HCT116 (cell line): Measurements from ENCODE around the gene EML1. TPM values are rescaled to one million over a fixed set of nuclear protein-coding genes. Genes with fewer than 3 reads are reported as not detected.

Source experiments
- ATAC-seq: fragments of 200-7000 bp; cut with Tn5 transposase; 2 replicates; pipeline ENCODE4 v1.9.1; 2020; ENCODE audit warnings: mild to moderate bottlenecking, moderate library complexity
- BruUV-seq: library from RNA; stranded (reverse); fragments of 400-500 nt; replicated peaks from 2 replicates; lab custom pipeline; 2021; lab: Mats Ljungman, UMichigan
- CTCF ChIA-PET: fragments of 300-600 bp; sonication (Branson Sonifier 250); formaldehyde crosslinking; loops from one replicate; lab custom pipeline; 2021; ENCODE audit warnings: antibody characterized with exemption; lab: Charles Lee
- POLR2A ChIA-PET: fragments of 300-600, 350-600 bp; sonication (Branson Sonifier 250); formaldehyde crosslinking; loops from one replicate; lab custom pipeline; 2021; ENCODE audit warnings: antibody characterized with exemption; lab: Charles Lee
- RAD21 ChIA-PET, 2 experiments: fragments of 300-600 bp; sonication (Branson Sonifier 250); formaldehyde crosslinking; loops; one replicate each; lab custom pipeline; 2023; ENCODE audit warnings: low total read pairs in 2 of 2; ENCODE audit not compliant: uncharacterized antibody in 2 of 2, unreplicated experiment in 2 of 2, low non-redundant PET in 1 of 2; lab: Charles Lee
- DNase-seq: peaks from one replicate; pipeline ENCODE4 v3.0.0-alpha.2; 2010; ENCODE audit warnings: low read depth, low spot score
- H2AFZ ChIP-seq: fragments of 200-600 bp; shearing (Covaris generic), sonication (generic); 2 replicates; pipeline ENCODE4 v1.6.1; 2017; ENCODE audit warnings: low read depth, mixed run types, mixed read lengths, antibody characterized with exemption, low read length; ENCODE audit not compliant: poor library complexity, severe bottlenecking
- H3K27ac ChIP-seq: 2 replicates; pipeline ENCODE4 v1.5.1; 2012; ENCODE audit warnings: low read depth, low read length
- H3K27me3 ChIP-seq: fragments of 200-600 bp; sonication (generic); 2 replicates; pipeline ENCODE4 v1.6.1; 2016; ENCODE audit warnings: mixed run types, low read length, mixed read lengths; ENCODE audit not compliant: insufficient read depth
- H3K36me3 ChIP-seq, 2 experiments: fragments of 200-500 bp in 1 of 2; fragments of 200-600 bp in 1 of 2; sonication (Bioruptor generic) in 1 of 2; sonication (generic) in 1 of 2; 2 replicates each; pipeline versions ENCODE4 v1.5.1 to v1.6.1; 2014 to 2016; ENCODE audit warnings: low read length in 2 of 2, inconsistent platforms in 1 of 2, mixed read lengths in 1 of 2, mixed run types in 1 of 2; ENCODE audit not compliant: insufficient read depth in 2 of 2, control insufficient read depth in 1 of 2
- H3K4me1 ChIP-seq, 2 experiments: fragments of 200-600 bp in 1 of 2; sonication (generic) in 1 of 2; 2 replicates each; pipeline versions ENCODE4 v1.5.1 to v1.6.1; 2012 to 2017; ENCODE audit warnings: low read length in 2 of 2, inconsistent platforms in 1 of 2, mild to moderate bottlenecking in 1 of 2, mixed read lengths in 1 of 2, mixed run types in 1 of 2, moderate library complexity in 1 of 2; ENCODE audit not compliant: insufficient read depth in 2 of 2, control insufficient read depth in 1 of 2
- H3K4me2 ChIP-seq: fragments of 200-600 bp; sonication (generic); 2 replicates; pipeline ENCODE4 v1.6.1; 2017; ENCODE audit warnings: mixed run types, low read length, mixed read lengths
- H3K4me3 ChIP-seq, 2 experiments: fragments of 200-600 bp in 1 of 2; sonication (generic) in 1 of 2; replicated peaks in 1 of 2; 2 replicates each; pipeline ENCODE4 v1.5.1; 2011 to 2016; ENCODE audit warnings: low read length in 2 of 2, control low read depth in 1 of 2, low read depth in 1 of 2, mild to moderate bottlenecking in 1 of 2, mixed read lengths in 1 of 2, mixed run types in 1 of 2
- H3K79me2 ChIP-seq: fragments of 200-600 bp; sonication (generic); 2 replicates; pipeline ENCODE4 v1.6.1; 2017; ENCODE audit warnings: mild to moderate bottlenecking, mixed run types, low read length, moderate library complexity, mixed read lengths; ENCODE audit not compliant: insufficient read depth
- H3K9ac ChIP-seq: fragments of 200-600 bp; sonication (generic); 2 replicates; pipeline ENCODE4 v1.6.1; 2016; ENCODE audit warnings: low read length, mixed read lengths
- H3K9me2 ChIP-seq: fragments of 200-600 bp; sonication (generic), shearing (Covaris generic); 2 replicates; pipeline ENCODE4 v1.6.1; 2017; ENCODE audit warnings: mixed run types, mild to moderate bottlenecking, moderate library complexity; ENCODE audit not compliant: insufficient read depth
- H3K9me3 ChIP-seq, 2 experiments: fragments of 200-500 bp in 1 of 2; fragments of 200-600 bp in 1 of 2; sonication (Bioruptor generic) in 1 of 2; sonication (generic) in 1 of 2; 2 replicates each; pipeline ENCODE4 v1.6.1; 2014 to 2017; ENCODE audit warnings: low read length in 2 of 2, mixed read lengths in 2 of 2, inconsistent platforms in 1 of 2, low read depth in 1 of 2, mild to moderate bottlenecking in 1 of 2, mixed run types in 1 of 2, moderate library complexity in 1 of 2; ENCODE audit not compliant: control insufficient read depth in 1 of 2, insufficient read depth in 1 of 2
- H4K20me1 ChIP-seq: fragments of 200-600 bp; sonication (generic), shearing (Covaris generic); 2 replicates; pipeline ENCODE4 v1.6.1; 2017; ENCODE audit warnings: mixed run types, mild to moderate bottlenecking, moderate library complexity; ENCODE audit not compliant: insufficient read depth
- CBX3 ChIP-seq: IDR thresholded peaks from 2 replicates; pipeline ENCODE4 v1.6.1; 2012; ENCODE audit warnings: low read depth
- ELF1 ChIP-seq: IDR thresholded peaks from 2 replicates; pipeline ENCODE4 v1.6.1; 2012; ENCODE audit warnings: low read depth, borderline replicate concordance
- EZH2 ChIP-seq: fragments of 200-600 bp; sonication (generic); IDR thresholded peaks from 2 replicates; pipeline ENCODE4 v1.6.1; 2017; ENCODE audit warnings: antibody characterized with exemption, mixed run types
- EZH2phosphoT487 ChIP-seq: fragments of 200-600 bp; IDR thresholded peaks from 2 replicates; pipeline ENCODE4 v1.6.1; 2018; ENCODE audit warnings: antibody characterized with exemption, borderline replicate concordance
- FOSL1 ChIP-seq: IDR thresholded peaks from 2 replicates; pipeline ENCODE4 v1.6.1; 2012; ENCODE audit warnings: low read depth
- JUND ChIP-seq: IDR thresholded peaks from 2 replicates; pipeline ENCODE4 v1.6.1; 2012
- RAD21 ChIP-seq: IDR thresholded peaks from 2 replicates; pipeline ENCODE4 v1.6.1; 2012; ENCODE audit warnings: low read depth, mild to moderate bottlenecking
- SIN3A ChIP-seq: IDR thresholded peaks from 2 replicates; pipeline ENCODE4 v1.6.1; 2012; ENCODE audit warnings: low read depth
- SP1 ChIP-seq: IDR thresholded peaks from 2 replicates; pipeline ENCODE4 v1.6.1; 2012; ENCODE audit warnings: low read depth
- SRF ChIP-seq: IDR thresholded peaks from 2 replicates; pipeline ENCODE4 v1.6.1; 2012; ENCODE audit warnings: low read depth
- YY1 ChIP-seq: IDR thresholded peaks from 2 replicates; pipeline ENCODE4 v1.6.1; 2011; ENCODE audit warnings: low read length, low read depth, moderate library complexity, mild to moderate bottlenecking; ENCODE audit not compliant: insufficient replicate concordance; ENCODE audit errors: extremely low read depth
- ZFX ChIP-seq: fragments of 450-650 bp; IDR thresholded peaks from 2 replicates; pipeline ENCODE4 v1.6.1; 2017
- ZNF274 ChIP-seq: fragments of 200-500 bp; sonication (Bioruptor generic); IDR thresholded peaks from 2 replicates; pipeline ENCODE4 v1.6.1; 2014; ENCODE audit warnings: mild to moderate bottlenecking, low read depth, low read length, inconsistent platforms
- intact Hi-C: fragments of 100-400 bp; cut with micrococcal nuclease; formaldehyde crosslinking; loops from 2 replicates; pipeline ENCODE4 v1.10.0; 2022
- total RNA-seq: library from RNA; stranded (reverse); gene quantifications from one replicate; pipeline ENCODE4 v1.2.1, GENCODE V29; 2021; ENCODE audit not compliant: unreplicated experiment
- TF ChIP-seq, protein P1 (sequence below): IDR thresholded peaks from 2 replicates; pipeline ENCODE4 v1.6.1; 2012
- TF ChIP-seq, protein P2 (sequence below): IDR thresholded peaks from 2 replicates; pipeline ENCODE4 v1.6.1; 2012
- TF ChIP-seq, protein P3 (sequence below): IDR thresholded peaks from 2 replicates; pipeline ENCODE4 v1.6.1; 2011; ENCODE audit warnings: mild to moderate bottlenecking, low read length, moderate library complexity; ENCODE audit not compliant: insufficient replicate concordance; ENCODE audit errors: extremely low read depth
- TF ChIP-seq, protein P4 (sequence below): IDR thresholded peaks from 2 replicates; pipeline ENCODE4 v1.6.1; 2012; ENCODE audit warnings: low read depth
- TF ChIP-seq, protein P5 (sequence below), 3 experiments: fragments of 200-600 bp in 1 of 3; sonication (generic) in 1 of 3; IDR thresholded peaks in 2 of 3; conservative IDR thresholded peaks in 1 of 3; 2 replicates each; pipeline ENCODE4 v1.5.1; 2012 to 2017; ENCODE audit warnings: low read depth in 2 of 3, low read length in 2 of 3, antibody characterized with exemption in 1 of 3, borderline replicate concordance in 1 of 3, control low read depth in 1 of 3, mild to moderate bottlenecking in 1 of 3, mixed read lengths in 1 of 3, mixed run types in 1 of 3, moderate library complexity in 1 of 3; ENCODE audit not compliant: insufficient read depth in 1 of 3

EML1 gene
- total RNA-seq, 1 experiment from 2014 or later, result 7.4 TPM

DNA sequence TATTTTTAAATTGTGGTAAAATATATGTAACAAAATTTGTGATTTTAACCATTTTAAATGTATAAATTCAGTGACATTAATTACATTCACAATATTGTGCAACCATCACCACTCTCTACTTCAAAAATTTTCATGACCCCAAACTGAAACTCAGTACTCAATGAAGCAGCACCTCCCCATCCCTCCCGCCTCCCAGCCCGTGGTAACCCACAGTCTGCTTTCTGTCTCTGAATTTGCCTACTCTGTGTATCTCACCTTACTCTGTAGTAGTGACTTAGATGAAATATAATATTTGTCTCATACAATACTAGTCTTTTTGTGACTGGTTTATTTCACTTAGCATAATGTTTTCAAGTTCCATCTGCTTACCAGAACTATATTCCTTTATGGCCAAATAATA lies 36.2 kb downstream of the EML1 start (continued):
- TF ChIP-seq, protein P1, sequence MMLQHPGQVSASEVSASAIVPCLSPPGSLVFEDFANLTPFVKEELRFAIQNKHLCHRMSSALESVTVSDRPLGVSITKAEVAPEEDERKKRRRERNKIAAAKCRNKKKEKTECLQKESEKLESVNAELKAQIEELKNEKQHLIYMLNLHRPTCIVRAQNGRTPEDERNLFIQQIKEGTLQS, result no peak
- no peak for TF ChIP-seq SRF
- TF ChIP-seq, all 23 proteins: peak for 0

DNA sequence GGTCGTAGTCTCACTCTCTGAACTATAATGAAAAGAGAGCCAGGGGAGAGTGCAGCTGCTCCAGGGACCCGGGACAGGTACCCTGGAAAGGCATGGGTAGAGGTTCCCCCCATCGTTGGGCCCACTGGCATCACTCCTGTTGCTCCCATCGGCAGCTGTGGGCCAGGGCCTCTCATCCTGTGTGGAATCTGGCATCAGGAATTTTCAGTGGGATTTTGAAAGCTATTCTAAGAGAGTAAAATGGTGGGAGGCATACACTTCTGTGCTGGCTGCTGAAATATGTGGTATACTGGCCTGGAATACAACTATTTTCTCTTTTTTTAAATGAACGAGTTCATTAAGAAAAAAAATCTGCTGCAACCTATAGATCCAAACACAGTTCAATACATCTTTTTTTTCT lies 38.1 kb downstream of the EML1 start:
- no peak overlapping the region for H3K27ac ChIP-seq
- CTCF ChIA-PET, result no interaction called here

More for the DNA sequence above, 38.1 kb downstream of the EML1 start:
- no peak for TF ChIP-seq SRF
- no peak for TF ChIP-seq CBX3
- no peak for TF ChIP-seq SP1
- no peak for TF ChIP-seq SIN3A
- TF ChIP-seq, protein P2, sequence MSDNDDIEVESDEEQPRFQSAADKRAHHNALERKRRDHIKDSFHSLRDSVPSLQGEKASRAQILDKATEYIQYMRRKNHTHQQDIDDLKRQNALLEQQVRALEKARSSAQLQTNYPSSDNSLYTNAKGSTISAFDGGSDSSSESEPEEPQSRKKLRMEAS, result no peak
- TF ChIP-seq, protein P3, sequence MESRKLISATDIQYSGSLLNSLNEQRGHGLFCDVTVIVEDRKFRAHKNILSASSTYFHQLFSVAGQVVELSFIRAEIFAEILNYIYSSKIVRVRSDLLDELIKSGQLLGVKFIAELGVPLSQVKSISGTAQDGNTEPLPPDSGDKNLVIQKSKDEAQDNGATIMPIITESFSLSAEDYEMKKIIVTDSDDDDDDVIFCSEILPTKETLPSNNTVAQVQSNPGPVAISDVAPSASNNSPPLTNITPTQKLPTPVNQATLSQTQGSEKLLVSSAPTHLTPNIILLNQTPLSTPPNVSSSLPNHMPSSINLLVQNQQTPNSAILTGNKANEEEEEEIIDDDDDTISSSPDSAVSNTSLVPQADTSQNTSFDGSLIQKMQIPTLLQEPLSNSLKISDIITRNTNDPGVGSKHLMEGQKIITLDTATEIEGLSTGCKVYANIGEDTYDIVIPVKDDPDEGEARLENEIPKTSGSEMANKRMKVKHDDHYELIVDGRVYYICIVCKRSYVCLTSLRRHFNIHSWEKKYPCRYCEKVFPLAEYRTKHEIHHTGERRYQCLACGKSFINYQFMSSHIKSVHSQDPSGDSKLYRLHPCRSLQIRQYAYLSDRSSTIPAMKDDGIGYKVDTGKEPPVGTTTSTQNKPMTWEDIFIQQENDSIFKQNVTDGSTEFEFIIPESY, result no peak
- TF ChIP-seq RAD21, result no peak
- TF ChIP-seq EZH2, result no peak
- TF ChIP-seq, protein P1, result no peak
- TF ChIP-seq ZFX, result no peak
- TF ChIP-seq EZH2phosphoT487, result no peak
- TF ChIP-seq, protein P4, sequence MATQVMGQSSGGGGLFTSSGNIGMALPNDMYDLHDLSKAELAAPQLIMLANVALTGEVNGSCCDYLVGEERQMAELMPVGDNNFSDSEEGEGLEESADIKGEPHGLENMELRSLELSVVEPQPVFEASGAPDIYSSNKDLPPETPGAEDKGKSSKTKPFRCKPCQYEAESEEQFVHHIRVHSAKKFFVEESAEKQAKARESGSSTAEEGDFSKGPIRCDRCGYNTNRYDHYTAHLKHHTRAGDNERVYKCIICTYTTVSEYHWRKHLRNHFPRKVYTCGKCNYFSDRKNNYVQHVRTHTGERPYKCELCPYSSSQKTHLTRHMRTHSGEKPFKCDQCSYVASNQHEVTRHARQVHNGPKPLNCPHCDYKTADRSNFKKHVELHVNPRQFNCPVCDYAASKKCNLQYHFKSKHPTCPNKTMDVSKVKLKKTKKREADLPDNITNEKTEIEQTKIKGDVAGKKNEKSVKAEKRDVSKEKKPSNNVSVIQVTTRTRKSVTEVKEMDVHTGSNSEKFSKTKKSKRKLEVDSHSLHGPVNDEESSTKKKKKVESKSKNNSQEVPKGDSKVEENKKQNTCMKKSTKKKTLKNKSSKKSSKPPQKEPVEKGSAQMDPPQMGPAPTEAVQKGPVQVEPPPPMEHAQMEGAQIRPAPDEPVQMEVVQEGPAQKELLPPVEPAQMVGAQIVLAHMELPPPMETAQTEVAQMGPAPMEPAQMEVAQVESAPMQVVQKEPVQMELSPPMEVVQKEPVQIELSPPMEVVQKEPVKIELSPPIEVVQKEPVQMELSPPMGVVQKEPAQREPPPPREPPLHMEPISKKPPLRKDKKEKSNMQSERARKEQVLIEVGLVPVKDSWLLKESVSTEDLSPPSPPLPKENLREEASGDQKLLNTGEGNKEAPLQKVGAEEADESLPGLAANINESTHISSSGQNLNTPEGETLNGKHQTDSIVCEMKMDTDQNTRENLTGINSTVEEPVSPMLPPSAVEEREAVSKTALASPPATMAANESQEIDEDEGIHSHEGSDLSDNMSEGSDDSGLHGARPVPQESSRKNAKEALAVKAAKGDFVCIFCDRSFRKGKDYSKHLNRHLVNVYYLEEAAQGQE, result no peak
- no peak for TF ChIP-seq ELF1
- no peak for TF ChIP-seq YY1
- no peak for TF ChIP-seq ZNF274
- no peak for TF ChIP-seq FOSL1
- TF ChIP-seq JUND, result no peak
- TF ChIP-seq, protein P5, sequence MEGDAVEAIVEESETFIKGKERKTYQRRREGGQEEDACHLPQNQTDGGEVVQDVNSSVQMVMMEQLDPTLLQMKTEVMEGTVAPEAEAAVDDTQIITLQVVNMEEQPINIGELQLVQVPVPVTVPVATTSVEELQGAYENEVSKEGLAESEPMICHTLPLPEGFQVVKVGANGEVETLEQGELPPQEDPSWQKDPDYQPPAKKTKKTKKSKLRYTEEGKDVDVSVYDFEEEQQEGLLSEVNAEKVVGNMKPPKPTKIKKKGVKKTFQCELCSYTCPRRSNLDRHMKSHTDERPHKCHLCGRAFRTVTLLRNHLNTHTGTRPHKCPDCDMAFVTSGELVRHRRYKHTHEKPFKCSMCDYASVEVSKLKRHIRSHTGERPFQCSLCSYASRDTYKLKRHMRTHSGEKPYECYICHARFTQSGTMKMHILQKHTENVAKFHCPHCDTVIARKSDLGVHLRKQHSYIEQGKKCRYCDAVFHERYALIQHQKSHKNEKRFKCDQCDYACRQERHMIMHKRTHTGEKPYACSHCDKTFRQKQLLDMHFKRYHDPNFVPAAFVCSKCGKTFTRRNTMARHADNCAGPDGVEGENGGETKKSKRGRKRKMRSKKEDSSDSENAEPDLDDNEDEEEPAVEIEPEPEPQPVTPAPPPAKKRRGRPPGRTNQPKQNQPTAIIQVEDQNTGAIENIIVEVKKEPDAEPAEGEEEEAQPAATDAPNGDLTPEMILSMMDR (IDR thresholded peaks at IDR 0.05 in 2 of 3, conservative IDR thresholded peaks at IDR 0.05 in 1 of 3; ENCODE audit: borderline replicate concordance in 1 of 3, insufficient read depth in 1 of 3, low read depth in 2 of 3, low read length in 2 of 3), result no peak
- TF ChIP-seq, all 23 proteins: peak for 0
- no peak overlapping the region for H3K9ac ChIP-seq
- H3K4me3 ChIP-seq, result no peak overlapping the region
- POLR2A ChIA-PET, result no interaction called here
- peaks cover 25% of the 10 kb centered on the region for H3K27me3 ChIP-seq
- H3K9me3 ChIP-seq, result no peaks in the 10 kb centered on the region
- intact Hi-C loops, result no loop called here
- no peak for ATAC-seq
- H4K20me1 ChIP-seq, result no peaks in the 10 kb centered on the region
- H3K36me3 ChIP-seq, result no peaks in the 10 kb centered on the region
- DNase-seq, result no peak
- no peaks in the 10 kb centered on the region for H3K79me2 ChIP-seq
- H3K9me2 ChIP-seq, result no peaks in the 10 kb centered on the region
- H2AFZ ChIP-seq, result no peak overlapping the region
- RAD21 ChIA-PET, result no interaction called here
- no peak overlapping the region for H3K4me2 ChIP-seq
- BruUV-seq, result no TSS peak
- H3K4me1 ChIP-seq, result no peaks in the 10 kb centered on the region
